Cardiac muscle cell (in vitro differentiated cells and primary cell): Measurements from ENCODE around the gene SLC9C1. TPM values are rescaled to one million over a fixed set of nuclear protein-coding genes. Genes with fewer than 3 reads are reported as not detected.

Experiments
- DNase-seq, 2 donors: peaks; one replicate each; pipeline versions ENCODE4 v3.0.0 to v3.0.0-alpha.2; 2010 to 2017; ENCODE audit warnings: low read depth in 1 of 2, low spot score in 1 of 2
- H3K27ac ChIP-seq: fragments of 200-600 bp; sonication (generic); 2 replicates; pipeline ENCODE4 v1.5.1; 2016
- H3K27me3 ChIP-seq: fragments of 200-600 bp; sonication (generic); 2 replicates; pipeline ENCODE4 v1.6.0; 2016; ENCODE audit warnings: control low read depth
- H3K36me3 ChIP-seq: fragments of 200-600 bp; sonication (generic); 2 replicates; pipeline ENCODE4 v1.5.1; 2016; ENCODE audit warnings: control low read depth
- H3K4me1 ChIP-seq: fragments of 200-600 bp; sonication (generic); 2 replicates; pipeline ENCODE4 v1.8.1; 2017; ENCODE audit warnings: low read depth, mild to moderate bottlenecking, mixed run types
- H3K4me3 ChIP-seq: fragments of 200-600 bp; sonication (generic); 2 replicates; pipeline ENCODE4 v1.5.1; 2016; ENCODE audit warnings: mild to moderate bottlenecking
- H3K9me3 ChIP-seq: fragments of 200-600 bp; sonication (generic); 2 replicates; pipeline ENCODE4 v1.5.1; 2017; ENCODE audit warnings: low read depth, mild to moderate bottlenecking, control low read depth
- polyA plus RNA-seq: library from polyadenylated mRNA; unstranded; fragments of >200 nt; fragmentation: Nextera tagmentation; extraction: Ambion mirVana; gene quantifications from 2 replicates; pipeline ENCODE4 v1.2.1, GENCODE V29; 2016
- total RNA-seq: library from RNA; depleted of rRNA; stranded (reverse); fragments of >200 nt; gene quantifications from 2 replicates; pipeline ENCODE4 v1.2.3, GENCODE V29; 2016
- TF ChIP-seq, protein P1 (sequence below): IDR thresholded peaks from 2 replicates; pipeline ENCODE4 v1.5.1; 2012; ENCODE audit warnings: low read depth, mild to moderate bottlenecking, low read length

Gene SLC9C1
- total and polyA plus RNA-seq, 2 experiments from 2014 or later: 0.12 to 0.22 TPM

DNA sequence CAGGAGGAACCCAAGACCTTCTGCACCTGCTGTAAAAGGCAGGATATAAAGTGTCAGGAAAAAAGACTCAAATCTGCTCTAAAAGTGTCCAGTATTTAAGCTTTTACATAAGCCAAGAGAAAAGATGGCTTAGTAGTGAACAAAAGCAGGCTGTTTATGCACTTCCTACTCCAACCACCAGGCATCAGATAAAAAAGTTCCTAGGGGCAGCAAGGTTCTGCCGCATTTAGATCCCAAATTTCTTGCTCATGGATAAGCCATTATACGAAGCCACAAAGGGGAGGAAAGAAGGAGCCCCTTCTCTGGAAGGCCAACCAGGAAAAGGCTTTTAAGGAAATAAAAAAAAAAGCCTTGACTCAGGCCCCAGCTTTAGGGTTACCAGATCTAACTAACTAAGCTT is 10.6 kb upstream of the SLC9C1 start:
- no peaks in the 10 kb centered on the region for H3K9me3 ChIP-seq
- H3K27ac ChIP-seq: peak overlapping the region; percentile 93
- TF ChIP-seq, protein P1, sequence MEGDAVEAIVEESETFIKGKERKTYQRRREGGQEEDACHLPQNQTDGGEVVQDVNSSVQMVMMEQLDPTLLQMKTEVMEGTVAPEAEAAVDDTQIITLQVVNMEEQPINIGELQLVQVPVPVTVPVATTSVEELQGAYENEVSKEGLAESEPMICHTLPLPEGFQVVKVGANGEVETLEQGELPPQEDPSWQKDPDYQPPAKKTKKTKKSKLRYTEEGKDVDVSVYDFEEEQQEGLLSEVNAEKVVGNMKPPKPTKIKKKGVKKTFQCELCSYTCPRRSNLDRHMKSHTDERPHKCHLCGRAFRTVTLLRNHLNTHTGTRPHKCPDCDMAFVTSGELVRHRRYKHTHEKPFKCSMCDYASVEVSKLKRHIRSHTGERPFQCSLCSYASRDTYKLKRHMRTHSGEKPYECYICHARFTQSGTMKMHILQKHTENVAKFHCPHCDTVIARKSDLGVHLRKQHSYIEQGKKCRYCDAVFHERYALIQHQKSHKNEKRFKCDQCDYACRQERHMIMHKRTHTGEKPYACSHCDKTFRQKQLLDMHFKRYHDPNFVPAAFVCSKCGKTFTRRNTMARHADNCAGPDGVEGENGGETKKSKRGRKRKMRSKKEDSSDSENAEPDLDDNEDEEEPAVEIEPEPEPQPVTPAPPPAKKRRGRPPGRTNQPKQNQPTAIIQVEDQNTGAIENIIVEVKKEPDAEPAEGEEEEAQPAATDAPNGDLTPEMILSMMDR: peak; percentile 46
- peak overlapping the region; percentile 69 for H3K4me3 ChIP-seq
- H3K4me1 ChIP-seq: peaks cover 40% of the 10 kb centered on the region
- DNase-seq: peak; percentile 3 to 49
- no peaks in the 10 kb centered on the region for H3K36me3 ChIP-seq
- H3K27me3 ChIP-seq: no peaks in the 10 kb centered on the region

DNA sequence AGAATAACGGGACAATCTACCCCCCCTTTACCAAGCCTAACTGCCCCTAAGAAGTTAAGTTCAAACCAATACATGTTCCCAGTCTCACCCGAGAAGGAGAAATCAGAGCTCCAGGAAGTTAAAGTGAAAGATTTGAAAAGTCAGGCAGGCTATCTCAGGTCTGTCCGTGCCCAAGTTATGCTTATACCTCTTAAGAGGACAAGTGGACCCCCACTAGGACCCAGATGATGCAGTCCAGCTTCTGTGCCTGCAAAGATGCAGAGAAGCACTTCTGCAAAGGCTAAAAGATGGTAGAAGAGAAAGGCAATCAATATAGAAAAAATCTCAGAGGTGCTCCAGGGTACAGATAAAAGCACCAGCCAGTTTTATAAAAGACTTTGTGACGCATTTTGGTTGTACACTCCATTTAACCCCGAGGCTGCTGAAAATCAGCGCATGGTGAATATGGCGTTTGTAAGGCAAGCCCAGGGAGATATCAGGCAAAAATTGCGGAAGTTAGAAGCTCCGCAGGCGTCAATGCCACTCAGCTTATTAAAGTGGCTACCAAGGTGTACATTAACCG is 9.8 kb upstream of the SLC9C1 start:
- no peaks in the 10 kb centered on the region for H3K36me3 ChIP-seq
- no peaks in the 10 kb centered on the region for H3K9me3 ChIP-seq
- no peaks in the 10 kb centered on the region for H3K27me3 ChIP-seq
- H3K4me1 ChIP-seq: peaks cover 40% of the 10 kb centered on the region
- TF ChIP-seq, protein P1: no peak
- peak; percentile 60 to 76 for DNase-seq
- H3K27ac ChIP-seq: peak overlapping the region; percentile 93
- peak overlapping the region; percentile 69 for H3K4me3 ChIP-seq

DNA sequence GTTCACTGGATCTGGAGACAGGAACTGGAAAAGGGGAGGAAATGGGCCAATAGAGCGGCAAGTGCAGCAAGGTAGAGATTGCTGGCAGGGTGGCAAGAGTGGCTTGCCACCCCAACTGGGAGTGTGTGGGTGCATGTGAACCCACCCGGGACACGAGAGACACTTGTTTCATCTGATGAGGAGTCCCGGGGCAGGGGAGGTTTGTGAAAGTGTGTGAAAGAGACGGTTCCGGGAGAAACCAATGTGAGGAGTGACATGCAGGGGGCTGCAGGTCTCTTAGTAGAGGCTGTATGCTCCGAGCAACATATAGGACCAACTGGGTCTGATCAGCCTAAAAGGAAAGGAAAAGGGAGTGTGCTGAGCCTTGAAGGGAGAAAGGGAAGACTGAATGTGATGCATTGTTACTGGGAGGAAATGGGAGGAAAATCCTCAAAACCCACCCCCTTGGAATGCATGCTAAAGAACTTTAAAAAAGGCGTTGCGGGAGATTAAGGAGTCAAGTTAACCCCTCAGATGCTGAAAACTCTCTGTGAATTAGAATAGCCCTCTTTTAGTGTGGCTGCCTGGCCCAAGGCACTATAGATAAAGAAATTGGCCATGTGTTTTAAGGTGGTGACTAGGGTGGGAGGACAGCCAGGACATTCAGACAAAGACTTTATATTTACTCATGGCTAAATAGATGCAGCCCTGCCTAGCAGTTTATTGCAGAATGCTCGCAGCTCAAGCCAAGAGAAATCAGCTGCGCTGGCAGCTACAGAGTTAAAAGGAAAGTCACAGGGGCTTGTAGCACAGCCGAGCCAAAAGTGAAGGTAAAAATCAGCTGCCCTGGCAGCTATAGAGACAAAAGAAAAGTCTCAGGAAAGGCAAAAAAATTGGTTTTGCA is 9.1 kb upstream of the SLC9C1 start:
- TF ChIP-seq, protein P1: no peak
- Histone ChIP-seq H3K4me1 (peaks cover 36% of the 10 kb centered on the region), H3K9me3 (no peaks in the 10 kb centered on the region), H3K36me3 (no peaks in the 10 kb centered on the region), H3K27me3 (no peaks in the 10 kb centered on the region), H3K4me3 (peak overlapping the region; percentile 69), H3K27ac (peak overlapping the region; percentile 93)
- DNase-seq: peak; percentile 67 to 77

DNA sequence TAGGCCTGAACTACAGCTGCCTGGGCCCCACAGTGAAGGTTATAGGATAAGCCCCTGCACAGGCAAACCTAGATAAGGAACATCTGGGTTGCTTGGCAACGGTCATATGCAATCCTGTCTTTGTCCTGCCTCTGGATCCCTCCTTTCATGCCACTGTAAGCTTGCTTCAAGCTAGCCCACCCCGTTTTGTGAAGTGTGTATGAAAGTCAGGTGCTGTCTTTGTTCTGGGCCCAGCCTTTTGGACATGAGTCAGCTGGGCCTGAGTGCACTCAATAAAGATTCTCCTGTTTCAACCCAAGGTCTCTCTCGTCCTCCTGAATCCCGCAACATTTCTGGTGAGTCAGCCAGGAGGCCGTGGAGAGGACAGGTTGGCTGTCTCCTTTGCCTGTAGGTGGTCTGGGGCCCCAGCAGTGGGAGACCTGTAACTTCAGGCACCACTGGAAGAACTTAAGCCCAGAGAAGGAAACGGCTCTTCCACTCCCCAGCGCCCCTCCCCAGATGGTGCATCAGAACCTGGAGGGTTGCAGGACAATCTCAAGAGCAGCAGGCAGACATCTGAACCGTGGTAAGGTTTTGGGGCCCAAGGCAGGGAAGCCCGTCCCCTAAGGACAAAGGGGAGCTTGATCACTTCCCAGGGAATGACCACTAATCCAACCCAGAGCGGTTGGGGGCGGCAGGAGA is 8.3 kb upstream of the SLC9C1 start:
- TF ChIP-seq, protein P1: no peak
- no peaks in the 10 kb centered on the region for H3K9me3 ChIP-seq
- peak; percentile 72 to 76 for DNase-seq
- peaks cover 32% of the 10 kb centered on the region for H3K4me1 ChIP-seq
- H3K27me3 ChIP-seq: no peaks in the 10 kb centered on the region
- H3K27ac ChIP-seq: peak overlapping the region; percentile 93
- H3K36me3 ChIP-seq: no peaks in the 10 kb centered on the region
- peak overlapping the region; percentile 69 for H3K4me3 ChIP-seq

DNA sequence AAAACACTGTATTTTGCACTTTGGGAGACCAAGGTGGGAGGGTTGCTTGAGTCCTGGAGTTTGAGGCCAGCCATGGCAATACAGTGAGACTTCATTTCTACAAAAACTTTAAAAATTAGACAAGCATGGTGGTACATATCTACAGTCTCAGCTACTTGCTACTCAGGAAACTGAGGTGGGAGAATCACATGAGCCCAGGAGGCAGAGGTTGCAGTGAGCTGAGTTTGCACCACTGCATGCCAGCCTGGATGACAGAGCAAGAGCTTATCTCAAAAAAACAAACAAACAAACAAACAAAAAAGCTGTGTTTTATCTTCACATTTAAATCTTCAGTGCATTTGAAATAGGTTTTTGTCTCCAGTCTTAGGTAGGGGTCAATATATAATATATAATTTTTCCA is 4.8 kb upstream of the SLC9C1 start:
- peaks cover 24% of the 10 kb centered on the region for H3K4me1 ChIP-seq

More for the DNA sequence above, 4.8 kb upstream of the SLC9C1 start:
- Histone ChIP-seq H3K9me3 (no peaks in the 10 kb centered on the region), H3K27ac (no peak overlapping the region), H3K27me3 (no peaks in the 10 kb centered on the region), H3K36me3 (no peaks in the 10 kb centered on the region), H3K4me3 (no peak overlapping the region)
- DNase-seq: no peak
- TF ChIP-seq, protein P1: no peak
